NCI-H1694 treated with DMSO at 0.1 percent for 48 hours (cell line): ENCODE data around the gene CCNB1IP1.
"Not testable (repeated sequence)": the region's sequence is repeated elsewhere in the genome, so short reads cannot be mapped to it uniquely, and the experiment has no call there.

Experiments used
- DNase-seq: peaks from one replicate; lab custom pipeline; 2025; lab: John Stamatoyannopoulos, UW

The CCNB1IP1 gene

DNA sequence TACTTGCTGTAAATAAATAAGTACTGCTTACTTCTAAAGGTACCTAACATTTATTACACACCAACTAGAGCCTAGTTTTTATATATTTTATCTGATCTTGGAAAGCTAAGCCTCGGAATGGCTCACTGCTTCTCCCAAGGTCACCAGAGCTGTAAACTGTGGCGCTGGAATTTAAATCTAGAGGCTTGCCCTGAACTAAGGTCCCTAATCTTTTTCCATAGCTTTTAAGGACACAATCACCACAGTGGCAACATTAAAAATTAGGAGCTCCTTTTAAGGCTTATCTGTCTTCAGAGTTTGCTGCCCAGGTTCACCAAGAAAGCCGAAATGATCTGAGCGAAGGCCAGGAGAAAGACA is 670 bp downstream of the CCNB1IP1 start:
- peak; percentile 53 for DNase-seq

GRCh38 chr14:20331053-20331613 is 1.9 kb downstream of the CCNB1IP1 start:
- DNase-seq, result no peak

GRCh38 chr14:20329355-20329754 is 3.7 kb downstream of the CCNB1IP1 start:
- DNase-seq, result no peak

DNA sequence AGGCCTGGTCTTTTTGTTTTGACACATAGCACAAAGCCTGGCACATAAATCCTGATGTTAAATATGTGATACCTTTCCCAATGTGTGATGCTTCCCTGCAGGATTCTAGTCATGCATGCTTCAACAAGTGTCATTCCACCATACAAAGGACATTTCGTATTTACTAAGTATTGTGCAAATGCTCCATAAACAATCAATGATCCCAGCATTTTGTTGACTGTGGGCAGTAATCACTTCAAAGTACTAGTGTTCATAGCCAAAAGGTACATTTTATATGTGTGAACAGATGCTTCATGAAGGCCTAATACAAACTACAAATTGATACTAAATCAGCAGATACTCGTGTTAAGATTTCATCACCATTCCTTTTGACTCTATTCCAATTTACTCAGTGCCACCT is 4.4 kb downstream of the CCNB1IP1 start:
- DNase-seq, result no peak

- peak; percentile 59 for DNase-seq
These were observed 5.8 kb downstream of the CCNB1IP1 start for GRCh38 chr14:20327005-20327869.

DNA sequence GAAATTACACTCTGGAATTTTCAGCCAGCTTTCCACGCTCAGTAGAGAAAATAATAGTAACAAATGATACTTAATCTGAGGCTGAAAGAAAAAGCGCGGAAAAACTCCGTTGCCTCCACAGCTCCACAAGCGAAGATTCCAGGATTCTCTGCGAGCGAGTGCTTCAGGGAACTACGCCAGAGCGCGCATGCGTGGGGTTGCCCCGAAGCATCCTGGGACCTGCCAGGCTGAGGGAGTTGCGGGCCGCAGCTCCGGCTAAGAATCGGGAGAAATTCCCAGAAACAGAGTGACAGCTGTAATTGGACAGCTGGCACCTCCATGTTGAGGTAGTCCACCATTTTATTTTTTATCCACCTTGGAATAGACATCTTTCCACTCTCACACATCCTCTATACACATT is 15.4 kb downstream of the CCNB1IP1 start:
- no peak for DNase-seq

DNA sequence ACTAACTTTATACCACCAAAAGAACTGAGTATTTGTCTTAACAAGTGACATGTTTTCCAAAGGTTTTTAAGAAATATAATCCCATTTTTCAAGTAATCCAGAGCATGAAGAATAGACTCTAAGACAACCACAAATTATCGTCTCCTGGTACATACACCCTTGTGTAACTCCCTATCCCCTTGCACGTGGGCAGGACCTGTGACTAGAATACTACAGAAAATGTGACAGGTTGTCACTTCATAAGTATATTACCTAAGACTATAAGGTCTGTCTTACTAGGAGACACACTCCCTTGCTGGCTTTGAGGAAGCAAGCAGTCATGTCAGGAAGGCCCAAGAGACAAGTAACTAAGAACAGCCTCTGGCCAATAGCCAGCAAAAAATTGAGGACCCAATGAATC is 19.1 kb downstream of the CCNB1IP1 start:
- DNase-seq, result no peak

DNA sequence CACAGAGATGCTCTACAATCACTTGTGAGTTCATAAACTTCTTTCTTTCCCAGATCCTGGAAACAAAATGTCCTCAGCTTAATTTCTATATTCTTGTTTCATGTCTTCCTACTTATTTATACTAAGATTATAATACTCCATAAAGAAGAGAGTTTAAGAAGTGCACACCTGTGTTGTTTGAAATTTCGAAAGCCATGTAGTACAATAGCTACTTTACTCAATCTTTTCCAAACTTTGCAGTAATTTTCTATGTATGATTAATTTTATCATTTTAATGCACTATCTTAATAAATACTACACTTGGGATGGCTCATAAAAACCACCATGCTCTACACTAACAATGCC is 27.0 kb downstream of the CCNB1IP1 start:
- DNase-seq, result no peak

GRCh38 chr14:20305265-20306078 is 27.6 kb downstream of the CCNB1IP1 start, which contains the start of gene TTC5:
Gene TTC5, minus strand, starts transcription at chr14:20305951. Its CDS starts 14 bp downstream, at chr14:20305937.
- DNase-seq, result peak; percentile 77

- DNase-seq, result no peak
These were observed 30.9 kb downstream of the CCNB1IP1 start for GRCh38 chr14:20302042-20302755.

GRCh38 chr14:20295067-20295466 is 38.0 kb downstream of the CCNB1IP1 start:
- DNase-seq, result no peak

DNA sequence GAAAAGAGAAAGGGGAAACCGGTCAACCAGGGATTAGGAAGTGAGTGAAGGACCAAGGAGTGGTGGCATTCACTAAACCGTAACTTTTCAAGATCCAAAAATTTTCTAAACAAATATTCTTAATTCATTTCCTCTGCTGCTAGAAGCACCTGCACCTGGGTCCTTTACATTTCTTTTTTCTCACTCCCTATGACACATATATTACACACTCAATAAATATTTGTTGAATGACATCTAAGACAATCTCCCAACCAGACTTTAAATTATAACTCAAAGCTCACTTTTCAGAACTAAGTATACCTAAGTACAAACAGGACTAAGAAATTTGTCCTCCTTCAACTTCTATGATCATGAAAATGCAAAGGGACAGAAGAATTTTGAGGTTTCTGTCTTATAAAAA is 38.4 kb downstream of the CCNB1IP1 start:
- no peak for DNase-seq

DNA sequence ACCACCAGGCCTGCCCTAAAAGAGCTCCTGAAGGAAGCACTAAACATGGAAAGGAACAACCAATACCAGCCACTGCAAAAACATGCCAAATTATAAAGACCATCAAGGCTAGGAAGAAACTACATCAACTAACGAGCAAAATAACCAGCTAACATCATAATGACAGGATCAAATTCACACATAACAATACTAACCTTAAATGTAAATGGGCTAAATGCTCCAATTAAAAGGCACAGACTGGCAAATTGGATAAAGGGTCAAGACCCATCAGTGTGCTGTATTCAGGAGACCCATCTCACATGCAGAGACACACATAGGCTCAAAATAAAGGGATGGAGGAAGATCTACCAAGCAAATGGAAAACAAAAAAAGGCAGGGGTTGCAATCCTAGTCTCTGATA is 51.1 kb downstream of the CCNB1IP1 start:
- DNase-seq, result not testable (repeated sequence)

DNA sequence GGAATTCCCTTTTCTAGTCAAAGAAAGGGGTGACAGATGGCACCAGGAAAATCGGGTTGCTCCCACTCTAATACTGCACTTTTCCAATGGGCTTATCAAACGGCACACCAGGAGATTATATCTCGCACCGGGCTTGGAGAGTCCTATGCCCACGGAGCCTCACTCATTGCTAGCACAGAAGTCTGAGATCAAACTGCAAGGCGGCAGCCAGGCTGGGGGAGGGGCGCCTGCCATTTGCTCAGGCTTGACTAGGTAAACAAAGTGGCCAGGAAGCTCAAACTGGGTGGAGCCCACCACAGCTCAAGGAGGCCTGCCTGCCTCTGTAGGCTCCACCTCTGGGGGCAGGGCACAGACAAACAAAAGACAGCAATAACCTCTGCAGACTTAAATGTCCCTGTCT is 52.8 kb downstream of the CCNB1IP1 start:
- DNase-seq, result not testable (repeated sequence)

DNA sequence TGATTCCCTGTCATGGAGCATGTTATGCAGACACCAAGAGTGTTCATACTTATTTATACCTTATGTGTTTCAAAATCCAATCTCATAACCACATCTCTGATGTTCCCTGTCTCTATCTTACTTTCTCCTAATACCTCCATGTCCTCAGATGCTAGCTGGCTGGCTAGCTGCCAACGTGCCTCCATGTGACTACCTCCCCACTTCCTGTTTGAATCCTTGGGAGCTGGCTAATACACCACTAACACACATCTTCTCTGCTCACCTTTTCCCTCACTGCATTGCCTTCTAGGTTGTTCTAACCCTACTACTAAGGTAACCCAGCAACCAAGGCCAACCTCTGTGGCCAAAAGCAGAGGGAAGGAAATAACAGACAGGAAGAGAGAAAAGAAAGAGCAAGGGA is 54.7 kb downstream of the CCNB1IP1 start:
- DNase-seq, result no peak

DNA sequence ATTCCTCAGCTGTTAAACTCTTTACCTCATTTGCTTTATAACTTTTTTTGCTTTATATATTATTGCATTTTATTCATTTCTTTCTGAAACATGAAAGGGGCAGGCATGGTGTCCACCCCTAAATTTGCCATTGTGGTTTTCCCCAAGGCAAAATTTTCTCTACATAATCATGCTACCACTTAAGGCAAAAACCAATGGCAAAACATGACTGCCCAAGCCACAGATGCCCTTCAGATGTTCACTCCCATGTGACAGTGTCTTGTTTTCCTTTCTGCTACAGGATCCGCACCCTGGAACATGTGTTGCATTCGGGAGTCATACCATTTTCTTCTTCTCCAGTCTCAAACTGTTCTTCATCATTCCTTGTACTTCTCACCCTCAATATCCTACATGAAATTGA is 55.7 kb downstream of the CCNB1IP1 start:
- no peak for DNase-seq

DNA sequence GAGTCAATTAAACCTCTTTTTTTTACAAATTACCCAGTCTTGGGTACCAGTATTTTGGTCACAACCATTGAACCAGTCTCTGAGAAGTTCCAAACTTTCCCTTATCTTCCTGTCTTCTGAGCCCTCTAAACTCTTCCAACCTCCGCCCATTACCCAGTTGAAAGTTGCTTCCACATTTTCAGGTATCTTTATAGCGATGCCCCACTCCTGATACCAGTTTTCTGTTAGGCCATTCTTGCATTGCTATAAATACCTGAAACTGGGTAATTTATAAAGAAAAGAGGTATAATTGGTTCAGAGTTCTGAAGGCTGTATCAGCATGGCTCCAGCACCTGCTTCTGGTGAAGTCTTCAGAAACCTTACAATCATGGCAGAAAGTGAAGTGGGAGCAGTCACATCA is 59.0 kb downstream of the CCNB1IP1 start:
- DNase-seq, result no peak

GRCh38 chr14:20264361-20264760 is 68.7 kb downstream of the CCNB1IP1 start:
- DNase-seq, result not testable (repeated sequence)

GRCh38 chr14:20262642-20263128 is 70.4 kb downstream of the CCNB1IP1 start:
- DNase-seq, result no peak
